ENCODE results near the gene COL18A1. TPM values are rescaled to one million over a fixed set of nuclear protein-coding genes. Genes with fewer than 3 reads are reported as not detected.

COL18A1 gene
- total RNA-seq, 1 experiment from 2014 or later, result 3.3 TPM

DNA sequence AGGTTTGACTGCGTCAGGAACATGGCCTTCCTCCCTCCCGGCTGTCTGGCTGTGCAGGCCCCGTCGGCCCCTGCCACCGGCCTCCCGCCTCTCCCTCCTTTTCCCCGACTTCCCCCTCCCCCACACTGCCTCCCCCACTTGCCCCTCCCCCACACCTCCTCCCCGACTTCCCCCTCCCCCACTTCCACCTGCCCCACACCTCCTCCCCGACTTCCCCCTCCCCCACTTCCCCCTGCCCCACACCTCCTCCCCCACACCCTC lies 84.7 kb downstream of the COL18A1 start:
- POLR2A ChIA-PET (ENCODE audit: low non-redundant PET), result no interaction called here
- DNase-seq (ENCODE audit: low spot score), result no peak
- TF ChIP-seq, protein P1, sequence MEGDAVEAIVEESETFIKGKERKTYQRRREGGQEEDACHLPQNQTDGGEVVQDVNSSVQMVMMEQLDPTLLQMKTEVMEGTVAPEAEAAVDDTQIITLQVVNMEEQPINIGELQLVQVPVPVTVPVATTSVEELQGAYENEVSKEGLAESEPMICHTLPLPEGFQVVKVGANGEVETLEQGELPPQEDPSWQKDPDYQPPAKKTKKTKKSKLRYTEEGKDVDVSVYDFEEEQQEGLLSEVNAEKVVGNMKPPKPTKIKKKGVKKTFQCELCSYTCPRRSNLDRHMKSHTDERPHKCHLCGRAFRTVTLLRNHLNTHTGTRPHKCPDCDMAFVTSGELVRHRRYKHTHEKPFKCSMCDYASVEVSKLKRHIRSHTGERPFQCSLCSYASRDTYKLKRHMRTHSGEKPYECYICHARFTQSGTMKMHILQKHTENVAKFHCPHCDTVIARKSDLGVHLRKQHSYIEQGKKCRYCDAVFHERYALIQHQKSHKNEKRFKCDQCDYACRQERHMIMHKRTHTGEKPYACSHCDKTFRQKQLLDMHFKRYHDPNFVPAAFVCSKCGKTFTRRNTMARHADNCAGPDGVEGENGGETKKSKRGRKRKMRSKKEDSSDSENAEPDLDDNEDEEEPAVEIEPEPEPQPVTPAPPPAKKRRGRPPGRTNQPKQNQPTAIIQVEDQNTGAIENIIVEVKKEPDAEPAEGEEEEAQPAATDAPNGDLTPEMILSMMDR (conservative IDR thresholded peaks at IDR 0.05; ENCODE audit: low read depth, low read length), result no peak
- no peak for TF ChIP-seq EZH2 (IDR thresholded peaks at IDR 0.05; ENCODE audit: borderline replicate concordance, low read depth, low read length, poor library complexity, severe bottlenecking)
- BruUV-seq (replicated peaks), result no TSS peak
- Histone ChIP-seq H3K27ac (ENCODE audit: low read depth, low read length, poor library complexity, severe bottlenecking) (no peak overlapping the region), H3K36me3 (ENCODE audit: insufficient read depth, low read length, poor library complexity, severe bottlenecking) (no peaks in the 10 kb centered on the region), H3K9me3 (ENCODE audit: low read depth, low read length, poor library complexity, severe bottlenecking) (no peaks in the 10 kb centered on the region), H3K27me3 (replicated peaks; ENCODE audit: insufficient read depth, low read depth, low read length, poor library complexity) (no peaks in the 10 kb centered on the region), H3K4me1 (ENCODE audit: insufficient read depth, low read length, poor library complexity, severe bottlenecking) (no peaks in the 10 kb centered on the region), H3K4me3 (ENCODE audit: low read depth, low read length, poor library complexity, severe bottlenecking) (no peak overlapping the region)
- intact Hi-C loops (cut with micrococcal nuclease; ENCODE audit: unreplicated experiment), result no loop called here
- CTCF ChIA-PET, result no interaction called here

GRCh38 chr21:45490049-45490731 lies 85.2 kb downstream of the COL18A1 start:
- CTCF ChIA-PET, result no interaction called here
- intact Hi-C loops (cut with micrococcal nuclease; ENCODE audit: unreplicated experiment), result no loop called here

DNA sequence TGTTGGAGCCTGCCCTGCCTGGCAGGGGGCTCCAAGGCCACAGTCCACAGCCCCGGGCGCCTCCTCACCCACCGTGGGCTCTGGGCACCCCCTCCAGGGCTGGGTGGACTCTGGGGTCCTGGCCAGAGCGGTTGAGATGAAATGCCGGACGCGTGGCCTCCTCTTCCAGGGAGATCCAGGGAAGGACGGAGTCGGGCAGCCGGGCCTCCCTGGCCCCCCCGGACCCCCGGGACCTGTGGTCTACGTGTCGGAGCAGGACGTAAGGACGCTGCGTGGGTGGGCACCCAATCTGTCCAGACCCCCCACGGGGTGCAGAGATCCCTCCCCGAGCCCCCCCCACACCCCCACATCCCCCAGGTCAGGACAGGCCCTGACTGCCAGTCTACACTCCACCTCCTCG lies 86.1 kb downstream of the COL18A1 start:
- no TSS peak for BruUV-seq (replicated peaks)

More at GRCh38 chr21:45490049-45490731, 85.2 kb downstream of the COL18A1 start:
- no peaks in the 10 kb centered on the region for H3K27me3 ChIP-seq (replicated peaks; ENCODE audit: insufficient read depth, low read depth, low read length, poor library complexity)
- TF ChIP-seq, protein P1 (conservative IDR thresholded peaks at IDR 0.05; ENCODE audit: low read depth, low read length), result no peak
- no peak for TF ChIP-seq EZH2 (IDR thresholded peaks at IDR 0.05; ENCODE audit: borderline replicate concordance, low read depth, low read length, poor library complexity, severe bottlenecking)
- DNase-seq (ENCODE audit: low spot score), result no peak
- H3K27ac ChIP-seq (ENCODE audit: low read depth, low read length, poor library complexity, severe bottlenecking), result no peak overlapping the region
- H3K4me3 ChIP-seq (ENCODE audit: low read depth, low read length, poor library complexity, severe bottlenecking), result no peak overlapping the region
- POLR2A ChIA-PET (ENCODE audit: low non-redundant PET), result no interaction called here
- H3K36me3 ChIP-seq (ENCODE audit: insufficient read depth, low read length, poor library complexity, severe bottlenecking), result no peaks in the 10 kb centered on the region
- no peaks in the 10 kb centered on the region for H3K9me3 ChIP-seq (ENCODE audit: low read depth, low read length, poor library complexity, severe bottlenecking)
- H3K4me1 ChIP-seq (ENCODE audit: insufficient read depth, low read length, poor library complexity, severe bottlenecking), result no peaks in the 10 kb centered on the region
- BruUV-seq (replicated peaks), result no TSS peak

More for the DNA sequence above, 86.1 kb downstream of the COL18A1 start:
- H3K4me1 ChIP-seq (ENCODE audit: insufficient read depth, low read length, poor library complexity, severe bottlenecking), result no peaks in the 10 kb centered on the region
- H3K36me3 ChIP-seq (ENCODE audit: insufficient read depth, low read length, poor library complexity, severe bottlenecking), result no peaks in the 10 kb centered on the region
- intact Hi-C loops (cut with micrococcal nuclease; ENCODE audit: unreplicated experiment), result no loop called here
- H3K27ac ChIP-seq (ENCODE audit: low read depth, low read length, poor library complexity, severe bottlenecking), result no peak overlapping the region
- POLR2A ChIA-PET (ENCODE audit: low non-redundant PET), result no interaction called here
- no peaks in the 10 kb centered on the region for H3K27me3 ChIP-seq (replicated peaks; ENCODE audit: insufficient read depth, low read depth, low read length, poor library complexity)
- H3K9me3 ChIP-seq (ENCODE audit: low read depth, low read length, poor library complexity, severe bottlenecking), result no peaks in the 10 kb centered on the region
- CTCF ChIA-PET, result no interaction called here
- H3K4me3 ChIP-seq (ENCODE audit: low read depth, low read length, poor library complexity, severe bottlenecking), result no peak overlapping the region
- no peak for DNase-seq (ENCODE audit: low spot score)
- TF ChIP-seq EZH2 (IDR thresholded peaks at IDR 0.05; ENCODE audit: borderline replicate concordance, low read depth, low read length, poor library complexity, severe bottlenecking), result no peak
- TF ChIP-seq, protein P1 (conservative IDR thresholded peaks at IDR 0.05; ENCODE audit: low read depth, low read length), result no peak
